Activated CD8-positive, alpha-beta T cell treated with anti-CD3 and anti-CD28 coated beads for 36 hours (primary cell): ENCODE data around the gene SCARF2. TPM values are rescaled to one million over a fixed set of nuclear protein-coding genes. Genes with fewer than 3 reads are reported as not detected.

Experiments used
- ATAC-seq: fragments of 200-7000 bp; cut with Tn5 transposase; one replicate; pipeline ENCODE4 v1.10.0; 2021; ENCODE audit warnings: mild to moderate bottlenecking, moderate library complexity
- CTCF ChIA-PET: fragments of 350-600 bp; sonication (Branson Sonifier 250); formaldehyde crosslinking; loops from one replicate; lab custom pipeline; 2021; ENCODE audit warnings: antibody characterized with exemption; lab: Charles Lee
- POLR2A ChIA-PET: fragments of 350-600 bp; sonication (Branson Sonifier 250); formaldehyde crosslinking; loops from one replicate; lab custom pipeline; 2021; ENCODE audit warnings: antibody characterized with exemption; lab: Charles Lee
- DNase-seq: peaks from one replicate; pipeline ENCODE4 v3.0.0-alpha.2; 2020
- H3K27ac Mint-ChIP-seq: one replicate; pipeline ENCODE4 v1.8.0; 2021; ENCODE audit warnings: mild to moderate bottlenecking, mixed read lengths
- H3K27me3 Mint-ChIP-seq: one replicate; pipeline ENCODE4 v1.8.0; 2021; ENCODE audit warnings: mixed read lengths
- H3K36me3 Mint-ChIP-seq: one replicate; pipeline ENCODE4 v1.8.0; 2021; ENCODE audit warnings: low read depth, mixed read lengths
- H3K4me1 Mint-ChIP-seq: one replicate; pipeline ENCODE4 v1.8.0; 2021; ENCODE audit warnings: low read depth, mixed read lengths
- H3K4me3 Mint-ChIP-seq: one replicate; pipeline ENCODE4 v1.8.0; 2021; ENCODE audit warnings: mild to moderate bottlenecking, moderate library complexity, mixed read lengths
- H3K9me3 Mint-ChIP-seq: one replicate; pipeline ENCODE4 v1.8.0; 2021; ENCODE audit warnings: mixed read lengths
- CTCF ChIP-seq: fragments of 200-600 bp; IDR thresholded peaks from one replicate; pipeline ENCODE4 v1.8.0; 2022; ENCODE audit warnings: antibody characterized with exemption, mild to moderate bottlenecking
- intact Hi-C: fragments of 100-400 bp; cut with micrococcal nuclease; formaldehyde crosslinking; loops from one replicate; pipeline ENCODE4 v1.10.0; 2022
- total RNA-seq, 2 experiments: library from RNA; stranded (reverse); gene quantifications; one replicate each; pipeline ENCODE4 v1.2.3, GENCODE V29; 2021

SCARF2 gene
- total RNA-seq, 2 experiments from 2014 or later: 0.20 to 0.27 TPM

DNA sequence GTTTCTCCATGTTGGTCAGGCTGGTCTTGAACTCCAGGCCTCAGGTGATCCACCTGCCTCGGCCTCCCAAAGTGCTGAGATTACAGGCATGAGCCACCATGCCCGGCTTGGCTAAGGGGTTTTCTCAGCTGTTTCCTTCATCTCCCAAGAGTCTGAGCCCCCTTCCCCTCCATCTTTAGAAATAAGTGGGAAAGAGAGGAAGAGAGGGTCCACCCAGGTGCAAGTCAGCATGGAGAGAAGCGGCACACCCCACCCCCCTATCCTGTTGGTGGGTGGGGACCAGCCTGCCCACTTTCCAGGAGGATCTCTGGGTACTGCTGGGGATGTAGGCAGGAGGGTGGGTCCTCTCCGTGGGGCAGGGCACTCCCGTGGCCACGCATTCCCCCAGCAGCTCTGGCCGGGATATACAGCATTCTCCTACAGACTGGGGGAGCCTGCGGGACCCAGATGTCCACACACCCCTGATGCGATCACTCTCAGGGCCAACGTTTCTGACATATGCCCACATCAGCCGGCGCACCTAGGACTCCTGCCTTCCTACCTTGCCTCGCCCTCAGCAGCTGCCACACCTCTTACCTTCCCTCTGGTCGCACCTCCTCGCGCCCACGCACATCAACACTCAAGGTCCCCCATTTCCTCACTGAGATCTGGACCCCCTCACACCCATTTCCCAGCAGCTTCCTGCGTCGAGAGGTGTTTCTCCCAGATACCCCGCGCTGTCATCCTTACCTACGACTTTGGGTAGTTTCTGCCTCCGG, 8.9 kb downstream of the SCARF2 start:
- peaks cover 47% of the 10 kb centered on the region for H3K27me3 Mint-ChIP-seq
- no peaks in the 10 kb centered on the region for H3K36me3 Mint-ChIP-seq
- intact Hi-C loops: no loop called here
- CTCF ChIA-PET: interaction anchor here (0.6 to 3.8 kb wide), 4 partner anchors 10 to 34 kb away, joined by 3 to 25 read pairs (median 8); no protein-coding TSS in a partner anchor
- peaks cover 12% of the 10 kb centered on the region for H3K4me1 Mint-ChIP-seq
- ATAC-seq: peak; percentile 18
- H3K4me3 Mint-ChIP-seq: peak overlapping the region; percentile 67
- peak; percentile 37 for DNase-seq
- H3K27ac Mint-ChIP-seq: no peak overlapping the region
- TF ChIP-seq CTCF: no peak
- POLR2A ChIA-PET: interaction anchor here (0.8 to 1.0 kb wide), 2 partner anchors 28 to 35 kb away, joined by 3 to 4 read pairs; no protein-coding TSS in a partner anchor
- no peaks in the 10 kb centered on the region for H3K9me3 Mint-ChIP-seq

DNA sequence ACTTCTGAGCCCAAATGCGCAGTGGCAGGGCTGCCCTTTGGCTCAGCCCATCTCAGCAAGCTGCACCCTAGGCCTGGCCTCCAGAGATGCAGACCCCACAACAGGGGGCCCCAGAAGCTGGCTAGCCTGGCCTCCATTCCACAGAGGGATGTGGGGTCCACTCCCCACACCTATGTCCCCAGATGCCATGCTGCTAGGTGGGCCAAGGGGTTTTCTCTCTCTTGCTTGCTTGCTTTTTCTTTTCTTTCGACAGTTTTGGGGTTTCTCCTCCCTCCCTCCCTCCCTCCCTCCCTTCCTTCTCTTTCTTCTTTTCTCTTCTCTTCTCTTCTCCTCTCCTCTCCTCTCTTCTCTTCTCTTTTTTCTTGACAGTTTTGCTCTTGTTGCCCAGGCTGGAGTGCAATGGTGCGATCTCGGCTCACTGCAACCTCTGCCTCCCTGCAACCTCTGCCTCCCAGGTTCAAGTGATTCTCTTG, 9.6 kb downstream of the SCARF2 start:
- Mint-ChIP-seq H3K36me3 (no peaks in the 10 kb centered on the region), H3K27ac (no peak overlapping the region), H3K4me3 (no peak overlapping the region), H3K4me1 (peaks cover 12% of the 10 kb centered on the region), H3K27me3 (peaks cover 47% of the 10 kb centered on the region), H3K9me3 (no peaks in the 10 kb centered on the region)
- ChIA-PET POLR2A (interaction anchor here (0.6 to 1.0 kb wide), 2 partner anchors 9 to 28 kb away, joined by 3 to 4 read pairs; no protein-coding TSS in a partner anchor), CTCF (interaction anchor here (2.3 to 3.8 kb wide), 3 partner anchors 10 to 35 kb away, joined by 8 to 25 read pairs (median 9); no protein-coding TSS in a partner anchor)
- DNase-seq (no peak), ATAC-seq (no peak)
- intact Hi-C loops: no loop called here
- no peak for TF ChIP-seq CTCF

GRCh38 chr22:20427104-20427944, 10.3 kb downstream of the SCARF2 start:
- ATAC-seq: no peak
- Mint-ChIP-seq H3K9me3 (no peaks in the 10 kb centered on the region), H3K27ac (no peak overlapping the region), H3K36me3 (no peaks in the 10 kb centered on the region), H3K4me1 (peaks cover 12% of the 10 kb centered on the region), H3K4me3 (no peak overlapping the region), H3K27me3 (peaks cover 43% of the 10 kb centered on the region)
- TF ChIP-seq CTCF: no peak
- ChIA-PET CTCF (interaction anchor here (1.1 to 3.8 kb wide), 4 partner anchors 9 to 136 kb away, joined by 5 to 25 read pairs (median 8); no protein-coding TSS in a partner anchor), POLR2A (interaction anchor here (0.6 to 1.0 kb wide), 2 partner anchors 9 to 29 kb away, joined by 3 to 4 read pairs; no protein-coding TSS in a partner anchor)
- intact Hi-C loops: no loop called here
- DNase-seq: no peak

DNA sequence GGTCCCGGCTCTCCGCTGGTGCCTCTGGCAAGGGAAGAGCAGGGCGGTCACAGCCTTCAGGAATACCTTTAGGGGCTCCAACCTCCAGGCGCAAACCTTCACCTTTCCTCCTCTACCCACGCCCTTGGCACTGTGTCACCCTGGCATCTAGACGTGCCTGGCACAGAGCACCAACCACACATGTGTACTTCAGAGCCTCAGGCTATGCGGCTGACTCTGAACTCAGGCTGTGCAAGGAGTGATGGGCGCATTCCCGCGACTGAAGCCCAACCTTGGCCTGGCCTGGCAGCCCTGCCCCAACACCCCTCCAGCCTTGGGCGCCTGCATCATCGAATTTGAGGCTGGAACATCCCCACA, 11.4 kb downstream of the SCARF2 start:
- Mint-ChIP-seq H3K27me3 (peaks cover 35% of the 10 kb centered on the region), H3K27ac (no peak overlapping the region), H3K36me3 (no peaks in the 10 kb centered on the region), H3K9me3 (no peaks in the 10 kb centered on the region), H3K4me1 (peaks cover 12% of the 10 kb centered on the region), H3K4me3 (no peak overlapping the region)
- TF ChIP-seq CTCF: no peak
- intact Hi-C loops: no loop called here
- DNase-seq (no peak), ATAC-seq (no peak)
- ChIA-PET POLR2A (no interaction called here), CTCF (interaction anchor here (2.5 to 3.8 kb wide), 2 partner anchors 8 to 30 kb away, joined by 8 to 25 read pairs; no protein-coding TSS in a partner anchor)
